ENCODE data around the gene IFITM2.

IFITM2 gene

DNA sequence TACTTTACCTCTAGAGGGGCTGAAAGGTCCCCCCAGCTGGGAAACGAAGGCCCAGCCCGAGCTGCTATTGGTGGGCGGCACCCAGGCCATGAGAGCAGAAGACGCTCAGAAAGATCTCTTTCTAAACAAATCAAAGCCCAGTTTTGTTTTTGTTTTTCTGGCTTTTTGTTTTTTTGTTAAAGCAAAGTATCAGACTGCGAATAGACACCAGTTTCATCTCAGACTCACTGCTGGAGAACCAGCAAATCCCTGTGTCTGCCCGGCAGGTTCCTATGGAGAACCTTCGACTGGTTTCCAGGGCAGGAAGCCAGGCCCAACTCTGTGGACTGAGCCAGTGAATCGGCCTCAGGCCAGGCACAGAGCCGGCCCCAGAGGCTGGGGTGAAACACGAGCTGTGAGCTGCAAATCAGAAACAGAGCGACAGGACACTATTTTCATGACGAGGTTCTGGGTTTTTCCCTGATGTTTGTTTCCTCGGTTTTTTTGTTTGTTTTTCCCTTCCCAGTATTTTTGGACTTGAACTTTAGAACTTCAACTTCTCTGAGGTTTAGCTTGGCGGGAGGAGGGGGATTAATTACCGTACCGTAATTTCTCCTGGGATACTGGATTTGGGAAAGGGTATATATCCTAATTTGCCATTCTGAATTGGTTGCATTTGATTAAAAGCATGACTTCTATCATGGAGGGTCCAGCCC is 45.7 kb downstream of the IFITM2 start:
- DNase-seq (ENCODE audit: low read depth, low spot score) = no peak
- Histone ChIP-seq H3K4me1 (ENCODE audit: insufficient read depth, insufficient read length) (peaks cover 18% of the 10 kb centered on the region), H3K9ac (ENCODE audit: insufficient read length, low read depth) (no peak overlapping the region), H3K9me3 (ENCODE audit: insufficient read depth, low read length) (peaks cover 11% of the 10 kb centered on the region), H3K36me3 (ENCODE audit: insufficient read depth, insufficient read length, low read length) (no peaks in the 10 kb centered on the region), H3K27me3 (ENCODE audit: insufficient read depth, insufficient read length) (no peaks in the 10 kb centered on the region), H3K4me3 (ENCODE audit: insufficient read length, low read depth) (no peak overlapping the region)
- TF ChIP-seq YY1 (IDR thresholded peaks at IDR 0.05; ENCODE audit: insufficient read depth, insufficient read length) (no peak), SUZ12 (IDR thresholded peaks at IDR 0.05; ENCODE audit: extremely low read depth, insufficient read depth, insufficient read length) (no peak), ZNF274 (IDR thresholded peaks at IDR 0.05; ENCODE audit: low read depth, low read length) (no peak)

DNA sequence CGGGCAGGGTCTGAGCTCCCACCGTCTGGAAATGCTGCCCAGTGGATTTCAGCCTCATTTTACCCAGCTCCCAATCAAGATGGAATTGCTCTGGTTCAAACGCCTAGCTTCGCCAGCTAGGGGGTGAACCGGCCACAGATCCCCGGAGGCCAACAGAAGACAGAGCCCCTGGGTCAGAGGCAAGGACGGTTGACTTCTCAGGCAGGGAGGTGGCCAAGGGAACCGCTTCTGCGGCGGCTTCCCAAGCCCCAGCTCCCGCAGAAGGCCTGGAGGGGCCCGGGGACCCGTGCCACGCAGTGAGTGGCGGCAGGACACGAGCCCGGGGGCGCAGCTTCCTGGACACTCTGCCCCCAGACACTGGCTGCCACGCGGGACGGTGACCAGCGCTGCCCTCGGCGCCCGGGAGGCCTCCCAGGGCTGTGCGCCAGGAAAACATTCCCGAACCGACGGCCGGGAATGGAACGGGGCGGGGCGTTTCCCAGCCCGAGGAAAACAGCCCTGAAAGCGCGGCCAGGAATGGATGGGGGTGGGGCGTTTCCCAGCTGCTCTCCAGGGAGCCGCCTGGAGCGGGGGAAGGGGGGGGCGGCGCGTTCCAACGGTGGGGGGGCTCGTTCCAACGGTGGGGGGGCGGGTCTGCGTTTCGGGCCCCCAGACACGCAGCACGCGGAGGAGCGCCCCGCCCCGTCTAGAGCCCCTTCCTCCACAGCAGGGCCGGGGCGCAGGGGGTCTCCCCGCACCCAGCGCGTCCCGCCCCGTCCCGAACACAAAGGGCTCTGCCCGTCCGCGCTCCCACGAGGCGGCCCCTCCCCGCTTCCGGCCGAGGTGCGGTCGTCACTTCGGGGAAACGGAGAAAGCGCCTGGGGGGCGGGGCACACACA is 48.2 kb downstream of the IFITM2 start:
- Histone ChIP-seq H3K9ac (ENCODE audit: insufficient read length, low read depth) (peak overlapping the region; percentile 98), H3K4me1 (ENCODE audit: insufficient read depth, insufficient read length) (peaks cover 18% of the 10 kb centered on the region)
- TF ChIP-seq YY1 (IDR thresholded peaks at IDR 0.05; ENCODE audit: insufficient read depth, insufficient read length) (no peak), SUZ12 (IDR thresholded peaks at IDR 0.05; ENCODE audit: extremely low read depth, insufficient read depth, insufficient read length) (no peak), ZNF274 (IDR thresholded peaks at IDR 0.05; ENCODE audit: low read depth, low read length) (no peak)

DNA sequence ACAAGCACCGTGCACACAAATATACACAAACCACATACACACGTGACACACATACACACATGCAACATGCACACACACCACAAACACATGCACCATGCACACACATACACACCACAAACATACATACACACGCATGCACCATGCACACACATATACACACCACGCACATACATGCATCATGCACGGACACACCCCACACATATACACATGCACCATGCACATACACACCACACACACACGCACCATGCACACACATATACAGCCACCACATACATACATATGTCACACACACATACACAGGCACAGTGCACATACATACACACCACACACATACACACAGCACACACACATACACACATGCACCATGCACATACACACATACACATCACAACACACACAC is 49.0 kb downstream of the IFITM2 start:
- Histone ChIP-seq H3K9ac (ENCODE audit: insufficient read length, low read depth) (no peak overlapping the region), H3K36me3 (ENCODE audit: insufficient read depth, insufficient read length, low read length) (no peaks in the 10 kb centered on the region), H3K4me1 (ENCODE audit: insufficient read depth, insufficient read length) (peaks cover 12% of the 10 kb centered on the region), H3K4me3 (ENCODE audit: insufficient read length, low read depth) (no peak overlapping the region), H3K9me3 (ENCODE audit: insufficient read depth, low read length) (peaks cover 27% of the 10 kb centered on the region), H3K27me3 (ENCODE audit: insufficient read depth, insufficient read length) (peaks cover 5% of the 10 kb centered on the region)
- no peak for TF ChIP-seq ZNF274 (IDR thresholded peaks at IDR 0.05; ENCODE audit: low read depth, low read length)
- TF ChIP-seq SUZ12 (IDR thresholded peaks at IDR 0.05; ENCODE audit: extremely low read depth, insufficient read depth, insufficient read length) = no peak
- no peak for TF ChIP-seq YY1 (IDR thresholded peaks at IDR 0.05; ENCODE audit: insufficient read depth, insufficient read length)
- DNase-seq (ENCODE audit: low read depth, low spot score) = no peak

More for the DNA sequence above, 48.2 kb downstream of the IFITM2 start:
- no peaks in the 10 kb centered on the region for H3K36me3 ChIP-seq (ENCODE audit: insufficient read depth, insufficient read length, low read length)
- DNase-seq (ENCODE audit: low read depth, low spot score) = peak; percentile 84
- H3K4me3 ChIP-seq (ENCODE audit: insufficient read length, low read depth) = peak overlapping the region; percentile 51
- peaks cover 5% of the 10 kb centered on the region for H3K27me3 ChIP-seq (ENCODE audit: insufficient read depth, insufficient read length)
- H3K9me3 ChIP-seq (ENCODE audit: insufficient read depth, low read length) = peaks cover 19% of the 10 kb centered on the region

DNA sequence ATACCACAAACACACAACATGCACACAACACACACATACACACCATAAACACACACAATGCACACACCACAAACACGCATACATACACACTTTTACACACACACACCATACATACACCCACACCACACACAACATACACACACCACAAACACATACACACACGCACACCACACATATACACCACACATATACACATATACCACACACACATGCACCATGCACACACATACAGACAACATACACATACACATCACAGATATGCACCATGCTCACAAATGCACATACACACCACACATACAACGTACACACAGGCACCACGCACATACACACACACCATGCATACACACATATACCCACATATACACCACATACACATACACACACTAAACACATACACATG is 50.0 kb downstream of the IFITM2 start:
- Histone ChIP-seq H3K36me3 (ENCODE audit: insufficient read depth, insufficient read length, low read length) (no peaks in the 10 kb centered on the region), H3K27me3 (ENCODE audit: insufficient read depth, insufficient read length) (peaks cover 5% of the 10 kb centered on the region), H3K4me1 (ENCODE audit: insufficient read depth, insufficient read length) (peaks cover 12% of the 10 kb centered on the region), H3K9ac (ENCODE audit: insufficient read length, low read depth) (no peak overlapping the region), H3K9me3 (ENCODE audit: insufficient read depth, low read length) (peaks cover 32% of the 10 kb centered on the region), H3K4me3 (ENCODE audit: insufficient read length, low read depth) (no peak overlapping the region)
- TF ChIP-seq SUZ12 (IDR thresholded peaks at IDR 0.05; ENCODE audit: extremely low read depth, insufficient read depth, insufficient read length) (no peak), ZNF274 (IDR thresholded peaks at IDR 0.05; ENCODE audit: low read depth, low read length) (no peak), YY1 (IDR thresholded peaks at IDR 0.05; ENCODE audit: insufficient read depth, insufficient read length) (no peak)
- no peak for DNase-seq (ENCODE audit: low read depth, low spot score)

DNA sequence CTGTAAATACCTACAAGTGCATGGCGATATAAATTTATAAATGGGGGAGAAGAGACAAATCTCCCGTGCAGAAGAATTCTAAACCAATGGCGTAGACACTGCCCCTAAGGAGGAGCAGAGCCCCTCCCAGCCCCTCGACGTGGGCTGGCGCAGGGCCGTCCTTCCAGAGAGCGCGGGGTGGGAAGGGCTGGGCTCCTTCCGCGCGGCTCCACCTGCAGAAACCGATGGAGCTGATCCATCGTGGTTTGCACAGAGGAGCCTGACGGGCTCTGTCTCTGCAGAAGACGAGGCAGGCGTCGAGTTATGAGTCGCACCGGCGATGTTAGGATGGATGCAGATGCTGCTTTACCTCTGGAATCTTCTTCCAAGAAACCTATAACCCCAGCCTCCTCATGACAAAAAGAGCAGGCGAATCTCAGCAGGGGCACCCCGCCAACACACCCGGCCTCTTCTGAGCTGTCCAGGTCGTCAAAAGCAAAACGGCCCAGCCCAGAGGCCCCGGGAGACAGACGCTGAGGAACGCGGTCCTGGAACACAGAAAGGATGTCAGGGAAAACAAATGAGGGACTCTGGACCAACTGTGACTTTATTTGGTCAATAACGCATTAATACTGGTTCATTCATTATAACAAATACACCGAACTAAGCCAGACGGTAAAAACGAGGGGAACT is 50.6 kb downstream of the IFITM2 start:
- Histone ChIP-seq H3K27me3 (ENCODE audit: insufficient read depth, insufficient read length) (peaks cover 5% of the 10 kb centered on the region), H3K36me3 (ENCODE audit: insufficient read depth, insufficient read length, low read length) (no peaks in the 10 kb centered on the region), H3K9me3 (ENCODE audit: insufficient read depth, low read length) (peaks cover 35% of the 10 kb centered on the region), H3K9ac (ENCODE audit: insufficient read length, low read depth) (no peak overlapping the region), H3K4me3 (ENCODE audit: insufficient read length, low read depth) (no peak overlapping the region), H3K4me1 (ENCODE audit: insufficient read depth, insufficient read length) (peaks cover 12% of the 10 kb centered on the region)
- DNase-seq (ENCODE audit: low read depth, low spot score) = no peak
- TF ChIP-seq YY1 (IDR thresholded peaks at IDR 0.05; ENCODE audit: insufficient read depth, insufficient read length) (no peak), ZNF274 (IDR thresholded peaks at IDR 0.05; ENCODE audit: low read depth, low read length) (no peak), SUZ12 (IDR thresholded peaks at IDR 0.05; ENCODE audit: extremely low read depth, insufficient read depth, insufficient read length) (no peak)

All from NT2/D1 (cell line).